GM18907 (cell line): Measurements from ENCODE around the gene TMEM45B.

ENCODE experiments used
- ATAC-seq: cut with Tn5 transposase; IDR thresholded peaks from one replicate; pipeline ENCODE4 v1.9.1; 2021; ENCODE audit warnings: mild to moderate bottlenecking, moderate library complexity; ENCODE audit not compliant: unreplicated experiment

TMEM45B gene

DNA sequence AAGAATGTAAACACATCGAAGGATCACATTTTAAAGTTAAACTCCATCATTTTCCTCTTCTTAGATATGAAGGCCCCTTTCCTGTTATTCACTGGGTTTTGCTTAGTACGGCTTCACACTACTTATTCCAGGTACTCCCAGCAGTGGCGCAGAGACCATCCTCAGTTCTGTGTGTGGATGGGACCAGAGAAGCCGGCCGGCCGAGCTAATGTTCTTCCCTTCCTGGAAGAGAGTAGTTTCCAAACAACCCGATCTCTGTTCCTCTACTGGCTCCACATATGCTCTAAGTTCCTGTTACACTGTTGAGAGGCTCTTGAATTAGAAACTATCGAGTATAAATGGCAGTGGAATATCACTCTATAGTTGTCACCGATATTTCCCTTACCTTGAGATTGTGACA lies 80.4 kb downstream of the TMEM45B start:
- no peak for ATAC-seq

DNA sequence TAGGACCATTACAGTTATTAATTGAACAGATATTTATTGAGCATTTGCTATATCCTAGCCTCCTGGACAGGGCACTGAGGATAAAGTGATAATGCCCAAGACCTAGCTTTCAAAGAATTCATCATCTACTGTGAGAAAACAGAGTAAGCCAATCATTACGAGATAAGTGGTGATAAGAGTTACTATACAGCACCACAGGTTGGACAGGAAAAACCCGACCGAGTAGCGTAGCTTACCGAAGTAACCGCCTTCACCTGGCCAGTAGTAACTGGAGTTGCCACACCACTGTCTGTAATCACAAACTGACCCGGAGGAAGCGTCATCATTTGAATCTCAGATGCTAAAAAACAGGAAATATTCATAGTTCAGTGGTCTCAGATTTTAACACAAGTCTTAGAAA lies 89.8 kb downstream of the TMEM45B start:
- ATAC-seq = no peak
